NCI-H2196 treated with DMSO at 0.1 percent for 48 hours (cell line): ENCODE data around the gene C1QTNF7.
A peak's percentile ranks its signal among the peaks of the same experiment; 100 is the strongest.

Experiments
- DNase-seq: peaks from one replicate; lab custom pipeline; 2025; ENCODE audit not compliant: unreplicated experiment; lab: John Stamatoyannopoulos, UW

C1QTNF7 gene

GRCh38 chr4:15457406-15458201 is 29.8 kb downstream of the C1QTNF7 start:
- no peak for DNase-seq

- DNase-seq, result no peak
These were observed 30.8 kb downstream of the C1QTNF7 start for GRCh38 chr4:15458616-15459015.

DNA sequence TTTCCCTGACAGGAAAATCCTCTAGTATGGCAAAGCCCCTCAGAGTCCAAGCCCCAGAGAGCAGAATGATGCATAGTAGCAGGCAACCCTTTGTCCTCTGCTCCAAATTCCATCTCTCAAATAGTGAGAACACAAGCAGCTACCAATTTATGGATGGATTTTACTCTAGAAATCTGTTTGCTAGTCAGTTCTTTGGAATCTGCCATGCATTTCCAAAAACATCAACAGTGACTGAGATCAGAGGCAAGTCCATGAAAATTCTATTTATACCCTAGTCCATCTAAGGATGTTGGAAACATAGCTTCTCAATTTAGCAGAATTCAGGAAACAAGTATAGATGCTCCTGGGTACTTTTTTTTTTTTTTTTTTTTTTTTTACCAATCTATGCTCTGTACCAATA is 31.9 kb downstream of the C1QTNF7 start:
- DNase-seq, result no peak

DNA sequence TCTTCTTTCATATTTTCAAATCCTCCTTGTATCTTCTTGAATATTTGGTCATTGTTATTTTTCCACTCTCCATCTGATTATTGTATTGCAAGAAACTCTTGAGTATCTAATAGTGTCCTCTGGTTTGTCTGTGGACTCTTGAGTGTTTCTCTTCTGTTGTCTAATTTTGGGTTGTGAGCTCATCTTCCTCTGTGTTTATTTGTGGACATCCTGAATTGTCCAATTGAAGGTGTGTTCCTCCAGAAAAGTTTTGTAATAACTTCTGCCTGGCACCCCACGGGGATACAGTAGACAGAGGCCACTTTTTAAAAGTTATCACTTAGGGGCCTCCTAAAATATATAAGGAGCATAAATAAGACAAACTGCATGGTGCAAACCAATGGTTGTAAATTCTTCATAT is 38.8 kb downstream of the C1QTNF7 start:
- no peak for DNase-seq

DNA sequence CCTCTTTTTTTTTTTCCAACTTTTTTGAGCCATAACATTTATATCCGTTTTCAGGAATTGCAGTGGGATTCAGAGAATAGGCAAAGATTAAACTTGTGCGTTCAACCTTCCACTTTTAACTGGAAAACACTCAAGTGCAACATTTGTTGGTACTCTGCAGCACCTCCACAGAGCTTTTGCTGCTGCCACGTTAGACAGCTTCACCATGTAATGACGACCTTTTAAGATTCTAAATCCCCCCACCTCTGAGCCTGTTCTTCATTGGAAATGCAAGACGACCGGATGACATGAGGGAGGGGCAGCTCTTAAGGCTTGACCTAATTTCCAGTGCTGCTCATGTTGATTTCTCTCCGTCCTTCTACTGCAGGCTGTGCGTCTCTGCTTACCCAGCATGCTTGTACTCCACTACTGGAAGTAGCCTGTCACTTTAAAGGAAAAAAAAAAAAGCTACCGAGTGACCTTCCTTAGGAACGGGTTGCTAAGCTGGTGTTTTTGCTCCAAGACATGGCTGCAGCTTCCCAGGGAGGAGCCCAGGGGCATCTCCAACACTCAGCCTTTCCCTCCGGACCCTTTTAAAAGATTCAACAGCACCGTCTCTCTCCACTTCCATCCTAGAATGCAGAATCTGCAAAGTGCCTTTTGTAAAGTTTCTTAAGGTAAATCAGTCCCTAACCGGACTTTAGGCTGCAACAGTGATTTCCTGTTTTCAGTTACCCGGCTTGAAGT is 41.7 kb downstream of the C1QTNF7 start, which contains the start of gene CC2D2A:
CC2D2A (plus strand) TSS at position 481 of the 726 bp plus-strand sequence. CDS start 6,051 bp downstream, outside the sequence.
- DNase-seq, result no peak

DNA sequence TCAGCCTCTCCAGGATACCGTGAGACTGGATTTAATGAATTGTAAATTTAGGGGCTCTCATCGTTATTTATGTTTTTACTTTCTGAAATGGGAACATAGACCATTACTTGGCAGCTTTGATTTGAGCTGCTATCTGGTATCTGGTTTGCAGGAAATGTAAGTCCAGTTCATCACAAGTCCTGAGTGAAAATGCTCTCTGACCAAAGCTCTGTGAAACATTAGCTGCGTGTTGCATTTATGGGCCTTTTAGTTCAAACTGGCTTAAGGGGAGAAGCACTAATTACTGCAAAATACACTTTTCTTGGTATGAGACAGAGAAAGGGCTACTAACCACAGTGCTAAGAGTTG is 42.3 kb downstream of the C1QTNF7 start:
- no peak for DNase-seq

GRCh38 chr4:15476396-15476795 is 48.6 kb downstream of the C1QTNF7 start:
- DNase-seq, result no peak

DNA sequence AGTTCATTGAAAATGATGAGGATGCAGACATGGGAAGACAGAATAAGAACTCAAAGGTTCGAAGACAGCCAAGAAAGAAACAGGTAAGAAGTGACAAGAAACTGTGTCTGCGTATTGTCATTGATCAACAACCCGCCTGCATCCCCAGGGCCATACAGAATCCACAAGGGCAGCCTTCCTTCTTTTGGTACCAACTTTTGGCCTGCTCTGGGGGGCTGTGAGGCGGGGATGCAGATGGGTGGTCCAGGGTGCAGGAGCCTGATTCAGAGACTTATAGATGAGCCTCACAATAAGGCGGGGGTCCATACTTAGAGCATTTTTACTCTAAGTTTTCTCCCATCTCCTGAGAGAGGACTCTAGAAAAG is 50.9 kb downstream of the C1QTNF7 start:
- no peak for DNase-seq

GRCh38 chr4:15479089-15479912 is 51.5 kb downstream of the C1QTNF7 start:
- peak; percentile 80 for DNase-seq

GRCh38 chr4:15479913-15480185 is 52.0 kb downstream of the C1QTNF7 start:
- DNase-seq, result no peak

DNA sequence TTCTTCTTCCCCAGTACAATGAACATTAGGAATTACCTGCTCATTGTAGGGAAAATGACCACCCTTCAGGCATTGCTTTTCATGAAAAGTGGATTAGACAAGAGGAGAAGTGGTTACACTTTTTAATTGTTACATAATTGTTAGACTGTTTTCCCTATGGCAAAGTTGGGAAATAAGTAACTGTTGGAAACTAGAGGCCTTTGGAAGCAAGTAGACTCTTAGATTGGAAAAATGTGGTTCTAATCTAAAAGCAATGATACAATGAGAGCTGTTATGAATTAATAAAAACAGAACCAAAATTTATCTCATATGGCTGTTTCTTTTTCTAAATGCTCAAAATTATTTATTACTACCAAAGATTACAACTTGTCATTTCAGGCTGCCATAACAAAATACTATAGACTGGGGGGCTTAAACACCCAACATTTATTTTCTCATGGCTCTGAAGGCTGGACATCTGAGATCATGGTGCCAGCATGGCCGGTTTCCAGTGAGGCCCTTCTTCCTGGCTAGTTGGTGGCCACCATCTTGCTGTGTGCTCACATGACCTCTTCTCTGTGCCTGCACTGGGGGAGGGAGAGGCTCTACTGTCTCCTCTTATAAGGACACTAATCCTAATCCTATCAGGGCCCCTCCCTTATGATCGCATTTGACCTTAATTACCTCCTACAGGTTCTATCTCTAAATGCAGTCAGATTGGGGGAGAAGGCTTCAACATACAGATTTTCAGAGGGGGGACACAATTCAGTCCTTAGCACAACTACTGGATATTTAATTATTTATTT is 54.3 kb downstream of the C1QTNF7 start:
- no peak for DNase-seq

DNA sequence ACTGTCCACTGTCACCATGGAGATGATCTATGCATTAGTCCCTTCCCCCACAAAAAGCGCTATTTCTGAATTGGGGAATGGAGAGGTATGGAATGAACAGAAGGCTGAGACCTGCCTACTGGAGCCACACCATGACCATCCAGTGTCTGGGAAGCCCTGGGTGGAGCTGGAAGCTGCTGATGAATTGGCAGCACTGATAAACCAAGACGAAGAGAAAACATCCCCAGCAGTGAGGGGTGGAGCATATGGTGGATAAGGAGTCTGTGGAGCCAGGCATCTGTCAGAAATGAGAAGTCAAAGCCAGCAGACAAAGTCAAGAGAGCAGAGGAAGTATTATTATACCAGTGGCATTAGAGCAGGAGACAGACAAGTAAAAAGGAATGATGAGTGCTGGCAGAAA is 55.0 kb downstream of the C1QTNF7 start:
- DNase-seq, result no peak

DNA sequence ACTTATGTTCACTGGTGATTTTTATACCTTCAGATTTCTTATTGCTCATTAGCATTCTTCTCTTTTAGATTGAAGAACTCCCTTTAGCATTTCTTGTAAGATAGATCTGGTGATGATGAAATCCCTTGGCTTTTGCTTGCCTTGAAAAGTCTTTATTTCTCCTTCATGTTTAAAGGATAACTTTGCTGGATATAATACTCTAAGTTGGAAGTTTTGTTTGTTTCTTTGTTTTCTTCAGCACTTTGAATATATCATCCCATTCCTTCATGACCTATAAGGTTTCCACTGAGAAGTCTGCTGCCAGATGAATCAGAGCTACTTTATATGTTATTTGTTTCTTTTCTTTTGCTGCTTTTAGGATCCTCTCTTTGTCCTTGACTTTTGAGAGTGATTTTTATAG is 60.3 kb downstream of the C1QTNF7 start:
- DNase-seq, result no peak

- DNase-seq, result no peak
These were observed 61.0 kb downstream of the C1QTNF7 start for GRCh38 chr4:15488658-15489470.

DNA sequence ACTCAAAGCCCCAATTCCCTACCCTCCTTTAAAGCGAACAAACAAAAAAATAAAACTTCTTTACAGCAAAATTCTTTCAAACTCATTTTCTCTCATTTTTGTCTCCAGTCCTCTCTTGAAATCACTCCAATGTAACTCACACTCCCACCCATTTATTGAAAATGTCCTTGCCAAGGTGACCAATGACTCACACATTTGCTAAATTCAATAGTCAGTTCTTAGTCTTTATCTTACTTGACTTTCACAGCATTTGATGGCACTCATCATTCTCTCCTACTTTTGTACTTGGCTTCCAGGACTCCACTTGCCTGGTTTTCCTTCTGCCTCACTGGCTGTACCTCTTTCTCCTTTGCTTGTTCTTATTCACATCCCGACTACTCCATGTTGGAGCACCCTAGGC is 61.7 kb downstream of the C1QTNF7 start:
- DNase-seq, result no peak

DNA sequence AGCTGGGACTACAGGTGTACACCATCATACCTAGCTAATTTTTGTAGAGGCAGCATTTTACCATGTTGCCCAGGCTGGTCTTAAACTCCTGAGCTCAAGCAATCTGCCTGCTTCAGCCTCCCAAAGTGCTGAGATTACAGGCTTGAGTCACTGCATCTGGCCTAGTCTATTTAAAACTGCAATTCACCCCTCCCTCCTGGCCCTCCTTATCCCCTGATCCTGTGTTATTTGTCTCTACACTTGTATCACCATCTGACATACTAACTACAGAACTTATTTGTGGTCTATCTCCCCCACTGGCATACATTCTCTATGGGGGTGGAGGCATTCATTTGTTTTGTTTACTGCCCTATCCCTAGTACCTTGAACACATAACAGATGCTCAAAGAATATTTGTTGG is 65.6 kb downstream of the C1QTNF7 start:
- no peak for DNase-seq

DNA sequence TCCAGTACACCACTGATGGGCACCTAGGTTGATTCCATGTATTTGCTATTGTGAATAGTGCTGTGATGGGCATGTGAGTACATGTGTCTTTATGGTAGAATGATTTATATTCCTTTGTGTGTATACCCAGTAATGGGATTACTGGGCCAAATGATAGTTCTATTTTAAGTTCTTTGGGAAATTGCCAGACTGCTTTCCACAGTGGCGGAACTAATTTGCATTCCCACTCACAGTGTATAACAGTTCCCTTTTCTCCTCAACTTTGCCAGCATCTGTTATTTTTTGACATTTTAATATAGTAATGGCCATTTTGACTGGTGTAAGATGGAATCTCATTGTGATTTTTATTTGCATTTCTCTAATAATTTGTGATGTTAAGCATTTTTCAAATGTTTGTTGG is 67.8 kb downstream of the C1QTNF7 start:
- DNase-seq, result no peak
